Stimulated activated CD4-positive, alpha-beta T cell treated with anti-CD3 and anti-CD28 coated beads, Interleukin-1b, Interleukin-23, amount 100 ng/mL, for 1 hour (primary cell): ENCODE data around the gene RPL7A.
"Not testable (repeated sequence)": the region's sequence is repeated elsewhere in the genome, so short reads cannot be mapped to it uniquely, and the experiment has no call there.

Experiments
- DNase-seq, 2 donors: peaks; one replicate each; pipeline ENCODE4 v3.0.0-alpha.2; 2020; ENCODE audit warnings: low read depth in 2 of 2

RPL7A gene

GRCh38 chr9:133389025-133389557 lies 41.1 kb downstream of the RPL7A start:
- no peak for DNase-seq

GRCh38 chr9:133389562-133389961 lies 41.5 kb downstream of the RPL7A start:
- DNase-seq: no peak

- no peak for DNase-seq
Measured at GRCh38 chr9:133390713-133391112, 42.7 kb downstream of the RPL7A start.

- not testable (repeated sequence) for DNase-seq
Measured at GRCh38 chr9:133391449-133391848, 43.4 kb downstream of the RPL7A start.

- not testable (repeated sequence) for DNase-seq
Measured at GRCh38 chr9:133392308-133392707, 44.3 kb downstream of the RPL7A start.

GRCh38 chr9:133393399-133393798 lies 45.4 kb downstream of the RPL7A start:
- no peak for DNase-seq

- no peak for DNase-seq
Measured at GRCh38 chr9:133394687-133395271, 46.8 kb downstream of the RPL7A start.

- no peak for DNase-seq
Measured at GRCh38 chr9:133396952-133397351, 48.9 kb downstream of the RPL7A start.

GRCh38 chr9:133397370-133397769 lies 49.4 kb downstream of the RPL7A start:
- DNase-seq: no peak

GRCh38 chr9:133397895-133398294 lies 49.9 kb downstream of the RPL7A start:
- no peak for DNase-seq

GRCh38 chr9:133400292-133400691 lies 52.3 kb downstream of the RPL7A start:
- no peak for DNase-seq
